Peyer's patch (tissue), 4 donors: ENCODE measurements around the gene SLC30A7. TPM values are rescaled to one million over a fixed set of nuclear protein-coding genes. Genes with fewer than 3 reads are reported as not detected.

Experiments used
- DNase-seq, 3 donors: peaks; one replicate each; pipeline ENCODE4 v3.0.0-alpha.2; 2017 to 2019
- H3K27ac ChIP-seq, 4 donors: fragments of 200-600 bp; sonication (generic); one replicate each; pipeline ENCODE4 v1.5.1; 2016 to 2019
- H3K27me3 ChIP-seq, 2 donors: fragments of 200-600 bp; sonication (generic); one replicate each; pipeline ENCODE4 v1.5.1; 2019
- H3K36me3 ChIP-seq, 3 donors: fragments of 200-600 bp; sonication (generic); one replicate each; pipeline ENCODE4 v1.5.1; 2016 to 2019
- H3K4me1 ChIP-seq, 4 donors: fragments of 200-600 bp; sonication (generic); one replicate each; pipeline ENCODE4 v1.5.1; 2016 to 2019
- H3K4me3 ChIP-seq, 4 donors: fragments of 200-600 bp; sonication (generic); 1 replicate in 3 of 4; 2 replicates in 1 of 4; pipeline ENCODE4 v1.5.1; 2016 to 2019; ENCODE audit warnings: mild to moderate bottlenecking in 1 of 4
- H3K9me3 ChIP-seq, 4 donors: fragments of 200-600 bp; sonication (generic); one replicate each; pipeline ENCODE4 v1.5.1; 2016 to 2019; ENCODE audit warnings: mild to moderate bottlenecking in 1 of 4
- POLR2A ChIP-seq, 2 donors: fragments of 450-650 bp; IDR thresholded peaks; one replicate each; pipeline ENCODE4 v1.5.1; 2017; ENCODE audit warnings: antibody characterized with exemption in 2 of 2, mild to moderate bottlenecking in 2 of 2, moderate library complexity in 2 of 2
- total RNA-seq, 4 donors: library from RNA; depleted of rRNA; stranded (reverse); fragments of >200 nt; gene quantifications; one replicate each; pipeline ENCODE4 v1.1.0, GENCODE V29; 2016
- TF ChIP-seq, protein P1 (sequence below), 6 experiments: fragments of 450-650 bp in 4 of 6; fragments of 200-600 bp in 2 of 6; sonication (generic) in 1 of 6; IDR thresholded peaks; one replicate each; pipeline ENCODE4 v1.5.1; 2017 to 2019; ENCODE audit warnings: antibody characterized with exemption in 6 of 6, mild to moderate bottlenecking in 3 of 6, moderate library complexity in 1 of 6

Gene SLC30A7
- total RNA-seq, 4 donors from 2014 or later, result 18.2 to 28.5 (median 24.2) TPM

DNA sequence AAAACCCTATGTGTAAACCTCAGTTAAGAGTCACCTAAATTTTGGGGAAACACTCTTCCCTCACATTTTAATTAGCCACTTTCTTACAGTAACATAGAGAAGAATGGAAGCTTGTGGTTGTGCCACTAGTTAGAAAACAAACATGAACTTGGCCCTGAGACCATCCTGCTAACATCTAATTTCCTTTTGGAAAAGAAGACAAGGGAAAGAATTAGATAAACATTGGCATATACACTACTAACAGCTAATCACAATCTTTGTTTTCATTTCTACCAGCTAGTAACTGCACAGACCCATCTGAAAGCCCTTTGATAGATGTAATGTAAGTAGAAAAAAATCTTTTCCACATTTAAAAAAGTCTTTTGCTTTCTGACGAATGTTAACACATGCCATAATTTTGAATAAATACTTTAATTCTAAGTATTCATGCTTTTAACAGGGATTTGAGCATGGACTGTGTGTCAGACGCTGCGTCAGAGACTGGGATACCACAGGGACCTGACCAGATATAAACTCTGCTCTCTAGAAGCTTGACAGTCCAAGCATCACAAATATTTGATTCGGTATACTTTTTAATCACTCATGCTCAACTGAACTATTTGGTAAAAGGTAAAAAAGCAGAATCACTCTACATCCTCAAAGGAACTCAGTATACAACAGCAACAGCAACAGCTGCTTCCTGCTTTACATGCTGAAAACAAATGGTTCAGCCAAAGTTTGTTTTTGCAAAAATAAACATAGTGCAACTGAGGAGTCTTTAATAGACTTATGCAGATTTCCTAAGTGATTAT is 99.5 kb downstream of the SLC30A7 start:
- no peaks in the 10 kb centered on the region for H3K36me3 ChIP-seq
- H3K4me3 ChIP-seq, result no peak overlapping the region
- no peak for TF ChIP-seq POLR2A (IDR thresholded peaks at IDR 0.05)
- TF ChIP-seq, protein P1, sequence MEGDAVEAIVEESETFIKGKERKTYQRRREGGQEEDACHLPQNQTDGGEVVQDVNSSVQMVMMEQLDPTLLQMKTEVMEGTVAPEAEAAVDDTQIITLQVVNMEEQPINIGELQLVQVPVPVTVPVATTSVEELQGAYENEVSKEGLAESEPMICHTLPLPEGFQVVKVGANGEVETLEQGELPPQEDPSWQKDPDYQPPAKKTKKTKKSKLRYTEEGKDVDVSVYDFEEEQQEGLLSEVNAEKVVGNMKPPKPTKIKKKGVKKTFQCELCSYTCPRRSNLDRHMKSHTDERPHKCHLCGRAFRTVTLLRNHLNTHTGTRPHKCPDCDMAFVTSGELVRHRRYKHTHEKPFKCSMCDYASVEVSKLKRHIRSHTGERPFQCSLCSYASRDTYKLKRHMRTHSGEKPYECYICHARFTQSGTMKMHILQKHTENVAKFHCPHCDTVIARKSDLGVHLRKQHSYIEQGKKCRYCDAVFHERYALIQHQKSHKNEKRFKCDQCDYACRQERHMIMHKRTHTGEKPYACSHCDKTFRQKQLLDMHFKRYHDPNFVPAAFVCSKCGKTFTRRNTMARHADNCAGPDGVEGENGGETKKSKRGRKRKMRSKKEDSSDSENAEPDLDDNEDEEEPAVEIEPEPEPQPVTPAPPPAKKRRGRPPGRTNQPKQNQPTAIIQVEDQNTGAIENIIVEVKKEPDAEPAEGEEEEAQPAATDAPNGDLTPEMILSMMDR (IDR thresholded peaks at IDR 0.05), result no peak
- H3K27ac ChIP-seq, result peak overlapping the region in 2 of 4 donors; percentile 3 to 30
- H3K9me3 ChIP-seq, result no peaks in the 10 kb centered on the region
- no peak for DNase-seq
- H3K4me1 ChIP-seq, result no peaks in the 10 kb centered on the region
- H3K27me3 ChIP-seq, result no peaks in the 10 kb centered on the region

DNA sequence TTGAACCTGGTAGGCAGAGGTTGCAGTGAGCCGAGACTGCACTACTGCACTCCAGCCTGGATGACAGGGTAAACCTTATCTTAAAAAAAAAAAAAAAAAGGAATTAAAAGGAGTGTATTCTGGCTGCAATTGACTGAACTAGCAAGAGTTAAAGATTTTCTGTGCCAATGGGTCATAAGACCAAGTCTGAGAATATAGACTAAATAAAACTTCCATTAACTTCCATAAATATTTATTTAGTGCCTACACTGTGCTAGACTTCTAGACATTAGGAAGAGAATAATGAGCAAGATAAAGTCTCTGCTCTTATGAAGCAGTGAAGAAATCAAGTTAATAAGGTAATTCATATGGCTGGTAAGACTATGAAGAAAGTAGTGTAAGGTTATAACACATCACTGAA is 102.5 kb downstream of the SLC30A7 start:
- no peaks in the 10 kb centered on the region for H3K9me3 ChIP-seq
- H3K27ac ChIP-seq, result no peak overlapping the region
- no peak for DNase-seq
- TF ChIP-seq, protein P1 (IDR thresholded peaks at IDR 0.05), result no peak
- TF ChIP-seq POLR2A (IDR thresholded peaks at IDR 0.05), result no peak
- no peaks in the 10 kb centered on the region for H3K36me3 ChIP-seq
- no peak overlapping the region for H3K4me3 ChIP-seq
- H3K27me3 ChIP-seq, result no peaks in the 10 kb centered on the region
- no peaks in the 10 kb centered on the region for H3K4me1 ChIP-seq

DNA sequence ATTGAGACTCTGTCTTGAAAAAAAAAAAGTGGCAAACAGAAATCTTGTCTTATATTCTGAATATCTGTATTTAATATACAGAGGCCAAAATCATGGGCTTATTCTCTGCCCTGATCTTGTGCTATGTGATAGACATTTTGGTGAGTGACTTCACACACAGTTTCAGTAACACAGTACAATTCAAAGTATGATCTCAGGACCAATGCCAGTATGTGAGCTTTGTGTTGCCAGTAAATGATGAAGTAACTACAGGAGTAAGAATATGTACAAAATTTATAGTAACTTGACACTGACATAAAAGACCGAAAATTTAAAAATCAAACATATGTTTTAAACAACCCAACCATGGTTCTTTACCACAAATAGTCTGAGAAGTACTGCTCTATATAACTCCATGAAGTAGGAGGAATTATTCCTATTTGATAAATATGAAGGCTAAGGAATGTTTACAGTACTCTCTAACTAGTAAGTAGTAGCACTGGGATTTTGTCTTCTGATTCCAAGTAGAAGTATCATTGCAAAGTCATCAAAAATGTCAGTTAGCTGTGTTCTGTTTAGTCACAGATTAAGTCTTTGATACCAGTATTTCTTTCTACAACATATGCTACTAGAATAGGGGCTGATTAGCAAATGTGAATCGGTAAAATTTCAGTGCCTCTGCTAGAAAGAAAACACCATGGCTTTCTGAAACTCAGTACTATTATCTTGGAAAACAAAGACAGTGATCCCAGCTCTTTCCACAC is 104.4 kb downstream of the SLC30A7 start:
- H3K27me3 ChIP-seq, result no peaks in the 10 kb centered on the region
- H3K36me3 ChIP-seq, result no peaks in the 10 kb centered on the region
- H3K4me1 ChIP-seq, result no peaks in the 10 kb centered on the region
- H3K4me3 ChIP-seq, result no peak overlapping the region
- TF ChIP-seq, protein P1 (IDR thresholded peaks at IDR 0.05), result no peak
- no peak for TF ChIP-seq POLR2A (IDR thresholded peaks at IDR 0.05)
- DNase-seq, result no peak
- H3K9me3 ChIP-seq, result no peaks in the 10 kb centered on the region
- H3K27ac ChIP-seq, result no peak overlapping the region

DNA sequence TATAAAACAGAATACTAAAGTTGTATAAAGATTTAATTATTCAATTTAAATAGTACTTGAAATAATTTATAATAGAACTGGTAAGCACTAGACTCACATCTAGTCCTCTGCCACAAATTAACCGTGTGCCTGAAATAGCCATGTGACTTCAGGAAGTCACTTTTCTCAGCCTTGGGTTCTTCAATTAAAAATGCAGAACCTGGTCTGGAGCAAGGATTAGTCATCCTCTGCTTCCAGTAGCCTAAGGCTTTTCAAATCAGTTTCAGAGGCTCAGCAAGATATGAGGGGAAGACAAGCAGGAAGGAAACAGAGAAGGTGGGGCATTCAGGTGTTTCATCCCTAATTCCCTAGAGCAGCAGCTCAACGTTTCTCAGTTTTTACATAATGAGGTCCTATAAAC is 106.7 kb downstream of the SLC30A7 start:
- Histone ChIP-seq H3K27me3 (no peaks in the 10 kb centered on the region), H3K9me3 (no peaks in the 10 kb centered on the region), H3K27ac (no peak overlapping the region), H3K4me1 (peaks cover 0 to 6% (median 0%) of the 10 kb centered on the region in 4 donors), H3K36me3 (no peaks in the 10 kb centered on the region), H3K4me3 (no peak overlapping the region)
- no peak for DNase-seq
- no peak for TF ChIP-seq POLR2A (IDR thresholded peaks at IDR 0.05)
- TF ChIP-seq, protein P1 (IDR thresholded peaks at IDR 0.05), result no peak

DNA sequence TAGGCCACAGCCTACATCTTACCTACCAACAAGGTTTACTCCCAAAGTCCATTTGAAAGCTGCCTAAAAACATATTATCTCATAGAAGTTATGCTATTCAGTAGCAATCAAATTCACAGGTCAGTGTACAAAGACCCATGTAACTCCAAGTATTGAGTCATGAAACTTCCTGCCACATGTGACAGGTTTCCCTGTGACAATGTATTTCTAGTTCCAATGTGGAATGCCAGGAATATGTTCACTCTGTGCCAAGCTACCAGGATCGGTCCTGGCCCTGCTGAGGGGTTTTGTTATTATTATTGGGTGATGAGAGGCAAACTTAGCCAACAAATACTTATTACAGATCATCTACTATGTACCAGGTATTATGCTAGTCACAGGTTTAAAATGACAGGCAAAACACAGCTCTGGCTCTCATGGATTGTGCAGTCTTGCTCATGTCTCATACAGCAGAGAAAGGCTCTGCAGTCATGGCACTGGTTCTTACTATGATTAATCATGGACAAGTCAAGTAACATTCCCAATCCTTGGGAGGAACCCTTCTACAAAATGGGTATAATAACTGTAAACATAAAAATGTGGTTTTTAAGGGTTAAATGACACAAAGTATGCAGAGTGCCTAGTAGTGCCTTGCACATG is 107.2 kb downstream of the SLC30A7 start:
- no peaks in the 10 kb centered on the region for H3K9me3 ChIP-seq
- H3K36me3 ChIP-seq, result no peaks in the 10 kb centered on the region
- peaks cover 0 to 6% (median 0%) of the 10 kb centered on the region in 4 donors for H3K4me1 ChIP-seq
- no peak overlapping the region for H3K27ac ChIP-seq
- DNase-seq, result no peak
- no peak overlapping the region for H3K4me3 ChIP-seq
- TF ChIP-seq, protein P1 (IDR thresholded peaks at IDR 0.05), result no peak
- TF ChIP-seq POLR2A (IDR thresholded peaks at IDR 0.05), result no peak
- H3K27me3 ChIP-seq, result no peaks in the 10 kb centered on the region
